ENCODE measurements around the gene CUL5.

DNA sequence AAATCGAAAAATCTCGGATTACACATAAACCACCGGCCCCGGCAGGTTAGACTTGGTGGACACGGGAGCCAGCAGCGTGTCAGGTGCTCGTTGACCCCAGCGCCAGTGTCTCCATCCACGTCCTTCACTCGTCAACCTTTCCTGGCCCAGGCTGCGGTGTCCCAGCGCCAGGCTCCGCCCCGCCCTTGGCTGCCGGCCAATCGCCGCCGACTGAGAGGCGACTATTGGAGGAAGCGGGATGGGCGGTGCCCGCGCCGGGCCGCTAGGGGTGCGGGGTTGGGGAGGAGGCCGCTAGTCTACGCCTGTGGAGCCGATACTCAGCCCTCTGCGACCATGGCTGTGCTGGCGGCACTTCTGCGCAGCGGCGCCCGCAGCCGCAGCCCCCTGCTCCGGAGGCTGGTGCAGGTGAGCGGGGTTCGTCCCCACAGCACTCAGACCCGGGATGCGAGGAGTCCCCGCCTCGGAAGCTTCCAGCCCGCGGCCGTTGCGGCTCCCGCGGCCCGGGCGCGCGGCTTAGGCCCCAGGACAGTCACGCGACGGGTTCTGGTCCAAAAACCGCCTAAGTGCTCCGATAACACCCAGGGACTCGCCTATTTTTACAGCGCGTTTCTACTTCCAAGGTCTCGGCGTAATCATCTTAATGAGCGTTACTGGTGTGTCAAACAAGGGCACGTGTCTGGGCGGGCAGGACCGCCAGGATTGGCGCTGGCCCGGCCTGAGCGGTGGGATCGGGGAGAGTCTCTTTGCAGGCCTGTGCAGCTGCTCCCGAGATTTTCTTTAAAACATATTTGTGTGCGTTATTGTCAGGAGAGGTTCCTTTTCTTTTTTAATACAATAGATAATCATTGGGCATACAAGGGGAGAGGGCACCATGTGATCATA, 112.8 kb downstream of the CUL5 start, which contains the start of gene ACAT1:
- TF ChIP-seq, protein P1, sequence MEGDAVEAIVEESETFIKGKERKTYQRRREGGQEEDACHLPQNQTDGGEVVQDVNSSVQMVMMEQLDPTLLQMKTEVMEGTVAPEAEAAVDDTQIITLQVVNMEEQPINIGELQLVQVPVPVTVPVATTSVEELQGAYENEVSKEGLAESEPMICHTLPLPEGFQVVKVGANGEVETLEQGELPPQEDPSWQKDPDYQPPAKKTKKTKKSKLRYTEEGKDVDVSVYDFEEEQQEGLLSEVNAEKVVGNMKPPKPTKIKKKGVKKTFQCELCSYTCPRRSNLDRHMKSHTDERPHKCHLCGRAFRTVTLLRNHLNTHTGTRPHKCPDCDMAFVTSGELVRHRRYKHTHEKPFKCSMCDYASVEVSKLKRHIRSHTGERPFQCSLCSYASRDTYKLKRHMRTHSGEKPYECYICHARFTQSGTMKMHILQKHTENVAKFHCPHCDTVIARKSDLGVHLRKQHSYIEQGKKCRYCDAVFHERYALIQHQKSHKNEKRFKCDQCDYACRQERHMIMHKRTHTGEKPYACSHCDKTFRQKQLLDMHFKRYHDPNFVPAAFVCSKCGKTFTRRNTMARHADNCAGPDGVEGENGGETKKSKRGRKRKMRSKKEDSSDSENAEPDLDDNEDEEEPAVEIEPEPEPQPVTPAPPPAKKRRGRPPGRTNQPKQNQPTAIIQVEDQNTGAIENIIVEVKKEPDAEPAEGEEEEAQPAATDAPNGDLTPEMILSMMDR (optimal IDR thresholded peaks at IDR 0.05 in 1 of 3, IDR thresholded peaks at IDR 0.05 in 1 of 3, conservative IDR thresholded peaks at IDR 0.05 in 1 of 3; ENCODE audit: extremely low read depth in 1 of 3, insufficient read depth in 2 of 3, low read length in 3 of 3), result peak in 1 of 3 experiments; percentile 29
- TF ChIP-seq EZH2 (IDR thresholded peaks at IDR 0.05; ENCODE audit: low read length), result no peak
